ENCODE results near the gene CAPN14.

The CAPN14 gene

DNA sequence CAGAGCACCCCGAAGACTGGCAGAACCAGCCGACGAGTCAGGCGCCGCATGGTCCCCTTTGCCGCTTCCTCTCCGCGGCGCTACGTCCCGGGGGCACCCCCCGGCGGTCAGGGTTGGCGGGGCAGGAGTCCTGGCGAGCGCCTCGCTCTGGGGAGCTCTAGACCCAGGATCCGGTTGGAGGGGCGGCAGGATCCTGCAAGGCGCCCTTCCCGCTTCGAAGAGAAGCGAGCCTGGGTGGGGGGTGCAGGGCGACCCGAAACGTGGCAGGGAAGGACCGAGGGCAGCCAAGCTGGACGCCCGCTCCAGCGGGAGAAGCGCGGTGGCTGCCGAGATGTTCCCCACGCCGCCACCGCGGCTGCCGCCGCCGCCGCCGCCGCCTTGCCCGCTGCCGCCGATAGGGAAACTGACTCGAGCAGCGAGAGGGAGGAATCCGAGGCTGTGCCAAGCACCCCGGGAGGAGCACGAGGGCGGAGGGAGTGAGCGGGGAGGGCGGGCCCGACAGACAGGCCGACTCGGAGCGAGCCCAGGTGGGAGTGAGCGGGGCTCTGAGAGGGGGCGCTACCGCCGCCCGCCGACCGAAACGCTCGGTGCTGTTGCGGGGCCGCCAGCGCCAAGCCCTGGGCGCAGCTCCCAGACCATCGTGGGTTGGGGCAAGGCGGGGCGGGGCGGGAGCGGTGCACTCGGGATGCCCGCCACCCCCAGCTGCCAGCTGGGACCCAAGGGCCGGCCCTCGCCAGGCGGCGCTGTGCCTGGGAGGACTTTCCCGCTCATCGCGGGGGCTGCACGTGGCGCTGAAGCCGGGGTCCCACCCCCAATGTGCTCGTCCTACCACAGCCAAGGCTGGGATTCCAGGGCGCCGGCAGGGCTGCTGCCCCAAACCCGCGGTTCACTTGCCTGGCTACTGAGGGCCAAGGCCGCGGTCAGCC, 79.0 kb downstream of the CAPN14 start, which contains the start of gene GALNT14:
Gene GALNT14 (minus strand): TSS at position 404 of the 926 bp plus-strand sequence. CDS start 354 bp downstream, at position 50.
- DNase-seq = no peak

DNA sequence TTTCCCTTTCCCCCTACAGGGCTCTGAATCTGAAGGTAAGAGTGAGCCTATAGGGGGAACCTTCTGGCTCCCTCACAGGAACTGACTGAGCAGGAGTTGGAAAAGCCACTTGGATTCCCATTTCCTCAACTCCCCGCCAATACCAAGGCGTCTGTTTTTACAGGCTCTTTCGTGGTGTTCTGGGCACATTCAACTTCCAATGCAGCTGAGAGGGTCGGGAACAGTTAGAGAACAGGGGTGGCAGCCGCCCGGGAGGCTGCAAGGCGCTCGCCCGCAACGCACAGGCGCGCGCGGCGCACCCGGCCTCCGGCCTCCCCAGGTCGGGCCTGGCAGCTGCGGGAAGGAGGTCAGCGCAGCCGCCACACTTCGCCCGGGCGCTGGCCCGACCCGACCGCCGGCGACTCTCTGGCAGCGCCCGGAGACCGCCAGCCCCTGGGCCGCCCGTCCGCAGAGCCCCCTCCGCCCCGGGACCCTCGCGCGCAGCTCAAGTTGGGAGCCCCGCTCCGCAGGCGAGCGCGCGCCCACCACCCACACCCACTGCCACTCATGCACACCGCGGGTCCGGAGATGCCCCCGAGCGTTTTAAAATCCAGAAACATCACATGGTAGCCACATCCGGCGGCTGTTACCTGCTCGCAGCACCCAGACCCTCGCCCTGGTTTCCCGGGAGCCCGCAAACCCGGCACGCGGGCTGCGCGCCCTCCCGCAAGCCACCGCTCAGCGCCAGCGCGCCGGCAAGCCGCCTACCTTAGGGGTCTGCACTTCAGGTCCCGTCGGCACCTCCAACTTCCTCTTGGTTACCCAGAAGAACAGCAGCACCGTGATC, 79.9 kb downstream of the CAPN14 start:
- DNase-seq = no peak

DNA sequence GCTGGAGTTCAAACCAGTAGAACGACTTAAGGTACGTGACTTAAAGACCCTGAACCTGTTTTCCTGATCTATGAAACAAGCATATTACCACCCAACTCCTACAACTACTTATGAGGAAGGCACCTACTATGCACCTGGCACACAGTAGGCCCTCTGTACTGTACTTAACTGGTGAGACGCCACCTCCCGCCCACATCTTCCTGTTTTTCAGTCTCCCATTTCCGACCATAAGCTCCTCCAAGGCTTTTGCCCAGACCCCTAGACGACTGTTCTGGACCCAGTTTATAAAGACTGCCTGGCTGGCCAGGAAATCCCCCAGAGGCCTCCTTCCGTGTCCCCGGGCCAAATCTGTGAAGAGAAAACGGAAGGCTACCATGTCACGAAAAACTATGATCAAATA, 80.6 kb downstream of the CAPN14 start:
- DNase-seq = no peak

DNA sequence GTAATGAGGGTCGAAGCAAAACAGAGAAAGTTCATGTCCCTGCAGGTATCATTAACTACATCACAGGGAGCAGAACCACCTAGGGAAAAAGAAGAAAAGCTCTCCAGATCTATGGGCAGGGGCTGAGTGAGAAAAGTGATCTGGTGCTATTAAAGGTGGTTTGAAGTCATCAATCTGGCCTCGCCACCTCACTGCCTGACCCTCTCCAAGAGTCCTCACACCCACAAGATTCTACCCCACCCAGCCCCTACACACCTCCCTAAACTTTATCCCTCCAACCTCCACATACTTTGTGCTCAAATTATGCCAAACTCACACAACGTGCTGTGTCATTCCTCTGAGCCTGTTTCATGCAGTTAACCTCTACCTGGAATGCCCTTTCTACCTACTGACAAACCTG, 81.3 kb downstream of the CAPN14 start:
- no peak for DNase-seq

DNA sequence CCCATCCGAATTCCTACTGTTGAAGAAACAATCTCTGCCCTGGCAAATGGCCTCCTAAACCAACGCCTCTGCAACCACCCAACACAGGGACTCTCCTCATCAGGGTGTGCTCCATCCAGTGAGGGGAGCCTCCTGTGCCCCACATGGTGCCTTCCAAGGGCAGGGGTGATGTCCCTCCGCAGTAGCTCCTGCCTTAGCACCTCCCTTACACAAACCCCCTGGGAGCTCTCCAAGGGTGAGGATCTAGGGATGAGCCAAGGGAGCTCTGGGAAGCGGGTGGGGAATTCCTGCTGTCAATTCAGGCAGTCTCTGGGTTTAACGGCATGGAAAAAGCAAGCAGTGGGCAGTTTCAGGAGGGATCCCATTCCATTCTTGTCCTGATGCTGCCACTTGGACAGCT, 82.8 kb downstream of the CAPN14 start:
- DNase-seq = no peak

DNA sequence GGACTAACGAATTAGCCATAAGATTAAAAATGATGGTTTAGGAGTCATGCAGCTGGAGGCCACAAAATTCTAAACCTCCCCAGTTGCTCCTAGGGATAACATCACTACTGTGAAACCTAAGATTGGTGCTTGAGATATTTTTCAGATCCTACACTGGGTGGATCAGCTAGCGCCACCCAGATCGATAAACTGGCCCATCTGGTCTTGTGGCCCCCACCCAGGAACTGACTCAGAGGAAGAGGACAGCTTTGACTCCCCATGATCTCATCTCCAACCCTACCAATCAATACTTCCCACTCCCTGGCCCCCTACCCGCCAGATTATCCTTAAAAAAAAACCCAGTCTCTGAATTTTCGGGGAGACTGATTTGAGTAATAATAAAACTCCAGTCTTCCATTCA, 84.5 kb downstream of the CAPN14 start:
- no peak for DNase-seq

DNA sequence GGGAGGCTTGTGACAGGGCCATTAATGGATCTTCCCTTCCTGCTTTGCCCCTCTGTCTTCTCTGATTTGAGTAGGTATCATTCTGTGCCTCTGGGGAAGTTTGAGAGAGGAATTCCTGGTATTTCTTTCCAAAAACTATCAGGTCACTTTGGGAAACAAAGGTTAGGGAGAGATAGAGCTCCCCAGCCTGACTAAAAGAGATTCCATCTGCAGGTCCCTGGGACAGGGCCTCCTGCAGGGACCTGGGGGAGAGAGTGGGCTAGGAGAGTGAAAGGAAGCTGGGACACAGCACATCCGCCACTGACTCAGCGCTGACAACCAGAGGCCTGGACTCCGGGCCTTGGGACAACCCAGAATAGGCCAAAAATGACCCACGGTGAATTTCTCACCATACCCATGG, 85.4 kb downstream of the CAPN14 start:
- DNase-seq = no peak

DNA sequence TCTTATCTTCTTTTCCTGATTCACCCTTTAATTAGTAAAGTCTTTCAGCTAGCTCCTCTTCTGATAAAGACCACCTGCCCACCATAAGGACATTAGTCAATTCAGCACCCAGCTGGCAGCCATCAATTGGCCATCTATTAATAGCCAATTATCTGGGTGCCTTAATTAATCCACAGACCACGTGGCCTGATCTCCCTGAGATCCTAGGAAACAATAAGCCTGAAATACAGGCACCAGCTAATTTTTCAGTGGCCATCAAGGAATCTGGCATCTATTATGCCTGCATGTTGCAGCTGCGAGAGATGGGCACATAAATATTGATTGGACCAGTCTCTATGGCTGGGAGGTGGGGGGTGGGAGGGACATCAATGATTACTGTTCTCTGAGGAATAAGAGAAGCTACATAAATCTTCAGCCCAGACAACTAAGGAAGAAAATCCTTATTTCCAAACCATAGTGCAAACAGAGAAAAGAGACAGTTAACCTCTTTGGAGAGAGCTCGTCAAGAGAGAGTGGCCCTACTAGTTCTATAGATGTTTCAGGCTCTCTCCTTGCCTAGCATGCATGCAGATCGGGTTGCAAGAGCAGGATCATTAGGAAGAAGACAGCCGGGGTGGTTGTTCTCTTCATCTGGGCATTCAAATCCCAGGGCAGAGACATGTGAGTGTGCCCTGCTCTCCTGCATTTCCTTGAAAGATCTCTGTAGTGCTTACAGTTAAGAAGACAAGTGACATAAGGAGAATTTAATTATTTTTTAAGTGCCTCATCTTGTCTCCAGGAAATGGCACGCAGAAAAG, 87.7 kb downstream of the CAPN14 start:
- DNase-seq = no peak

DNA sequence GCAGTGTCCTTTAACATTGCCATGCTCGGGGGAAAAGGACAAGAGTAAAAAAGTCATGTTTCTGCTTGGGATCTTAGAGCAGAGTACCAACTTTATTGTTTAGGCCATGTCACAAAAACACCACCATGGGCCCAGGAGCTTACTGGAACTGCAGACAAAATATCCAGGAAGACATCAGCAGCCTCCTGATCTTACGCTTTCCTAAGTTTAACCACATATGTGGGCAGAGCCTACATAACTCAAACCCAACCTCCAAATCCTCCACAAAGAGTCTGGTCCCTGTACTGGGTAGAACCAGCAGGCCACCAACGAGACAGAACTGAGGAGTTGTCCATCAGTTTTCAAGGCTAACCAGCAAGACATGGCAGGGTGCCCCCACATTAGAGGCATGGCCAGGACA, 89.4 kb downstream of the CAPN14 start:
- DNase-seq = no peak

DNA sequence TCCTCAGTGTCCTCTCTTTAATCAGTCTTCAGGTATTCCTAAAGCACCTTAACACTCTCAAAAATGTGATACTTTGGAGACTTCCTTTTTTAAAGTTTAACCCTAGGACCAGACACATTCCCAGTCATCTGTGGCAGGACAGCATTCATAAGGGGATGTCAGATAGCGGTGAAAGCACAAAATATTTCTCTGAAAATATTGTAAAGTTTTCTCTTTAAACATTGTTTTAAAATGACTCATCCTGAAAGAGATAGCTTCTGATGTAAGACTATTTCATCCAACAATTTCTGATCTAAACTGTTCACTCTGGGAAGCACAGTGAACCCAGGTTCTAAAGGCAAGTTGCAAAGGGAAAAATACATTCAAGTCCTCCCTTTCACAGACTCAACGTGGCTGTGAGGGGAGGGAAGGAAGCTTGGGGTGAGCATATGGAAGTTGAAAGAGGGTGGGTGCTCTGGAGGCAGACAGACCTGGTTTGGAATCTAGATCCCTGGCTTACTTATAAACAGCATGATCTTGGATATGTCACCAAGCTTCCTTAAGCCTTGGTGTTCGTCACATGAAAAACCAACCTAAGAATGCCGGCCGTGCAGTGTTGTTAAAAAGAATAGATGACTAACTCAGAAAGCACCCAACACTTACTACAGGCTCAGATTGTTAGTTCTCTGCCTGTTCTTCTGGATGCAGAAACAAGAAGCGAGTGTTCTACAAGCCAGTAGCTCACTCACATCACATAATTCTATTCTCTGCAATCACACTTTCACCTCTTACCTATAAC, 91.2 kb downstream of the CAPN14 start:
- no peak for DNase-seq

DNA sequence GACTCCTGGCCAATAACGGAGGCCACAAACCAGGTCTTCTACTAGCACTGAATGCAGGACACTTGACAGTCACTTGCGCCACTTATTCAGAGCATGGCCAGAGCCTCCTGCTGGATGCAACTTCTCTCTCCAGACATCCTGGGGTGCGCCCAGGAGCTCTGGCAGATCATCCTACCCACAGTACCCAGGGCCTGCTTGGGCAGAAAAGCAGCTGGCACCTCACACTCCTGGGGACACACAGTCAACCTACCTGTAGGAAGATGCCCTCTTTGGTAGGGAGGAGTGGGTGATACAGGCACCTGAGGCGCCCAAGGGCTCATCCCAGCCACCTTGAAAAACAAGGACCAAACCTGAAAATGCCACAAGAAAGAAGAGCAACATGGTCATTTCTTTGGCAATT, 92.4 kb downstream of the CAPN14 start:
- DNase-seq = no peak

All from effector CD8-positive, alpha-beta T cell (primary cell).